GM19324 (cell line): ENCODE measurements around the gene CDIPT.

ENCODE experiments used
- ATAC-seq: cut with Tn5 transposase; IDR thresholded peaks from one replicate; pipeline ENCODE4 v1.9.1; 2021; ENCODE audit warnings: mild to moderate bottlenecking, moderate library complexity; ENCODE audit not compliant: unreplicated experiment, low FRiP score

CDIPT gene

GRCh38 chr16:29860218-29860617 lies 2.8 kb downstream of the CDIPT start:
- no peak for ATAC-seq

- no peak for ATAC-seq
Observed at GRCh38 chr16:29858974-29859373, 4.1 kb downstream of the CDIPT start.

DNA sequence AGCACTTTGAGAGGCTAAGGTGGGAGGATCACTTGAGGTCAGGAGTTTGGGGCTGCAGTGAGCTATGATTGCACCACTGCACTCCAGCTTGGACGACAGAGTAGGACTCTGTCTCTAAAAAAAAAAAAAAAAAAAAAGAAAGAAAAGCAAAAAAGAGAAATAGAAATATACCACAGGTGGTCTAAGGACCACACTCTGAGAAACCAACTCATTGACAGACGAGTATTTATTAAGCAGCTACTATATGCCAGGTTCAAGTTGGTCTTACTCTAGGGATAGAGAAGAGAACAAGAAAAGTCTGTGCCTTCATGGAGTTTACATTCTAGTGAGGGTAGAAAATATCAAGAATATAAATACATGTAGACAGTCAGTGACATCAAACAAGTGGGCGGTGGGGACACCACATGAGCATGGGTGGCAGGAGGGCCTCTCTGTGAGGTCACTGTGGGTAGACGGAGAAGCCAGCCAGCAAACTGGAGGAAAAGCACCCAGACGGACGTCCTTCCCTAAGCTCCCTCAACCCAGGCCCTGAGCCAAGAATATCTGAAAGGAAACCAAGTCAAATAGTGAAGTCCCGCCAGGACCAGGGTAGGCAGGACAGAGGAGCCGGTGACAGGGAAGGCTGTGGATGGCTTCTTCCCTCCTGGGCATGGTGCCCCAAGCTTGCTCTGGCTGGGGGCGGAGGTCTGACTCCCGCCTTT lies 4.7 kb downstream of the CDIPT start:
- no peak for ATAC-seq

- no peak for ATAC-seq
Observed at GRCh38 chr16:29857133-29857760, 5.8 kb downstream of the CDIPT start.

DNA sequence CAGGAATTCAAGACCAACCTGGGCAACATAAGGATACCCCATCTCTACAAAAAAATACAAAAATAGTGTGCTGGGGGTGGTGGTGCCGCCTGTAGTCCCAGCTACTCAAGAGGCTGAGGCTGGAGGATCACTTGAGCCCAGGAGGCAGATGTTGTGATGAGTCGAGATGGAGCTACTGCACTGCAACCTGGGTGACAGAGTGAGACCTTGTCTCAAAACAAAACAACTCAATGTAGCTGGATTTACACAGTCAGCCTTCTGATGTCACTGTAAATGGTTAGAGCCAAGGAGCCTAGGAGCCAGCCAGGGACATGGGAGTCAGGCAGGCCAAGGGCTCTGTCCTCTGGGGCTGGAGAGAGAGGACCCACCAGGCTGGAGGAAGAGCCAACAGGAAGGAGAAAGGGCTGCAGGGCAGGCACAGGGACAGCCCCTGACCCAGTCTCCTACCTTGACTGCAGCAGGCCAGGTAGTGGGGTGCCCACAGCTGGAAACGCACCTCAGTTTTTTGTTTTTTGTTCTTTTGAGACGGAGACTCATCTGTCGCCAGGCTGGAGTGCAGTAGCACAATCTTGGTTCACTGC lies 8.4 kb downstream of the CDIPT start:
- no peak for ATAC-seq

- ATAC-seq, result no peak
Observed at GRCh38 chr16:29852654-29853053, 10.4 kb downstream of the CDIPT start.

DNA sequence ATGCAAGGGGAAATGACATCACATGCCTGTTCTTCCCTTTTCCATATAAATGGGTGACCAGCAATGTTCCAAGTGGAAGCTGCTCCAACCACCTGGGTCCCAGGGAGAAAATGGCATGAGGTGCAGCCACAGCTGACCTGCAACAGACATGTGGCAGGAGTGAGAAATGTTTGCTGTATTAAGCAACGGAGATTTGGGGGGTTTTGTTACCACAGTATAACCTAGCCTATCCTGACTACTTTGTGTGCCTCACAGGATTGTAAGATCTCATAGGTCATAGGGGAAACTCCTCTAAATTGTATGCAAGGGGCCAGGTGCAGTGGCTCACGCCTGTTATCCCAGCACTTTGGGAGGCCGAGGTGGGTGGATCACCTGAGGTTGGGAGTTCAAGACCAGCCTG lies 12.0 kb downstream of the CDIPT start:
- ATAC-seq, result no peak

DNA sequence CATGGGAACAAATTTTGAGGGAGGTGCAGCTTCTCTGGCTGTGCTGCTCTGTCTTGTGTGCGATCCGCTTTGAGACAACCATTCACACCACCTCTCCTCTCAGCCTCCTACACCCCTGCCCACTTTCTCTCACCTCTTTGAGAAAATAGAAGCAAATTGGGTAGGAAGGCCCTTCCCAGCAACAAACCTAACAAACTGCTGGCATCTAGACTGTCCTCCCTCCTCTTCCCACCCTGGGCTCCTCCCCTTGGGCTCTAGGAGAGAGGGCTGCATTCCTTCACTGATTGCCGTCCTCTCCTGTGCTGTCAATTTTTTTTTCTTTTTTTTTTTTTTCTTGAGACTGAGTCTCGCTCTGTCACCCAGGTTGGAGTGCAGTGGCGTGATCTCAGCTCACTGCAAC lies 13.5 kb downstream of the CDIPT start:
- ATAC-seq, result no peak

GRCh38 chr16:29848420-29849297 lies 14.4 kb downstream of the CDIPT start:
- ATAC-seq, result no peak

DNA sequence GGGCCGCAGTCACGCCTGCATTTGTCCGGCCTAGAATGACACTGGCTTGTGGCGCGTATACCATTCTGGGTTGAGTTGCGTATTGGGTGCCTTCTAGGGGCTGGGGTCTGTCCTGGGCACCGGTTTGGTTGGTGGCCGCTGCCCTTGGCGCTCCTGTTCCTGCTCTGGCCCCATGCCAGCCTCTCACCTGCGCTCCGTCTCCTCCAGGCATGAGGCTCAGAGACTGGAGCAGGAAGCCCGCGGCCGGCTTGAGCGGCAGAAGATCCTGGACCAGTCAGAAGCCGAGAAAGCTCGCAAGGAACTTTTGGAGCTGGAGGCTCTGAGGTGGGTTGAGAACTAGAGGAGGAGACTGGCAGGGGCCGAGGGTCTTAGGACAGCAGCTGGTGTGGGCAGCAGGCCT lies 17.4 kb downstream of the CDIPT start:
- no peak for ATAC-seq

DNA sequence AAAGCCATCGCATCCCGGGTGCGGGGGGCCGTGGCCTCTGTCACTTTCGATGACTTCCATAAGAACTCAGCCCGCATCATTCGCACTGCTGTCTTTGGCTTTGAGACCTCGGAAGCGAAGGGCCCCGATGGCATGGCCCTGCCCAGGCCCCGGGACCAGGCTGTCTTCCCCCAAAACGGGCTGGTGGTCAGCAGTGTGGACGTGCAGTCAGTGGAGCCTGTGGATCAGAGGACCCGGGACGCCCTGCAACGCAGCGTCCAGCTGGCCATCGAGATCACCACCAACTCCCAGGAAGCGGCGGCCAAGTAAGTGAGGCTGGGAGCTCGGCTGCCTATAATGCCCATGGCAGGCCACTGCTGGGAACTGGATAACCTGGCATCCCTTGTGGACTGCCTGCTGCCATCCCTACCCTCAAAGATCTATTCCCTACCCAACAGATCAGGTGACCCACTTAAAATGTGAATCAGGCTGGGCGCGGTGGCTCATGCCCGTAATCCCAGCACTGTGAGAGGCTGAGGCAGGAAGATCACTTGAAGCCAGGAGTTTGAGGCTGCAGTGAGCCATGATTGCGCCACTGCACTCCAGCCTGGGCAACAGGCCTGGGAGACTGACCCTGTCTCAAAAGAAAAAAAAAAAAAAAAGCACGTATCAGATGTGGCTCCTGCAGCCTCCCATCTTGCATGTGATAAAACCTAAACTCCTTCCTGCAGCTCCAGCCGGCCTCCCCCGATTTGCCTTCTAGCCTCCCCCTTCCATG lies 18.3 kb downstream of the CDIPT start:
- no peak for ATAC-seq

- no peak for ATAC-seq
Observed at GRCh38 chr16:29843931-29844330, 19.1 kb downstream of the CDIPT start.

DNA sequence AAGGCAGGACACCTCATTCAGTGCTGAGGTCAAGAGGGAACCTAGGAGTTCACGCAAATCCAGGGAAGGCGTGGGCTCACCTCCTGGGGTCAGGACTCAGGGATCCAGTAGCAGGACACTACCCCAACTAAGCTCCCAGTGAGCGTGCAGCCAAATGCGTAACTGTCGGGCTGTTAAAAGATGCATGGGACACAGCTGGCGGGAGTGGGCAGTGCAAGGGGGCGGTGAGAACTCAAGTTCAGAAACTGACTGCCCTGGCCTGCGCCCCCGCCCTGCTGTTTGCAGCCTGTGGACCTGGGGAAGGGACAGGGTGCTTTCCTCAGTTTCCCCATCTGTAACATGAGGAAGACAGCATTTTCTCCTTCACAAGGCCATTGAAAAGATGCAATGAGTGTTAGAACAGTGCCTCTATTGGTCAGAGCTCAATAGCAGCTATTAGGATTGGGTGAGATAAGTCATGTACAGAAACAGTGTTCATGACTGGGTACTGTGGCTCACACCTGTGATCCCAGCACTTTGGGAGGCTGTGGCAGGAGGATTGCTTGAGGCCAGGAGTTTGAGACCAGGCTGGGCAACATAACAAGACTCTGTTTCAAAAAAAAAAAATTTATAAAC lies 20.2 kb downstream of the CDIPT start:
- ATAC-seq, result no peak

GRCh38 chr16:29841631-29842030 lies 21.4 kb downstream of the CDIPT start:
- no peak for ATAC-seq

DNA sequence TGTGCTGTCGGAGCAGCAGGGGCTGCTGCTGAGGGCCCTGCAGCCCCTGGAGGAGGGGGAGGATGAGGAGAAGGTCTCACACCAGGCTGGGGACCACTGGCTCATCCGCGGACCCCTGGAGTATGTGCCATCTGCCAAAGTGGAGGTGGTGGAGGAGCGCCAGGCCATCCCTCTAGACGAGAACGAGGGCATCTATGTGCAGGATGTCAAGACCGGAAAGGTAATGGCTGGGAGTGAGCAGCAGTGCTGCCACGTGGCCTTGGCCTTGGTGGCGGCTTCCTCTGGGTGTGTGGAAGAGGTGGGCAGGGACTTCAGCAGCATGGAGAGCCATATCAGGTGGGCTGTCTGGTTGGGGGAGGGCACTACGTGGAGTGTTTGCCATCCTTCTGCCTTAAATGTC lies 22.8 kb downstream of the CDIPT start:
- no peak for ATAC-seq

DNA sequence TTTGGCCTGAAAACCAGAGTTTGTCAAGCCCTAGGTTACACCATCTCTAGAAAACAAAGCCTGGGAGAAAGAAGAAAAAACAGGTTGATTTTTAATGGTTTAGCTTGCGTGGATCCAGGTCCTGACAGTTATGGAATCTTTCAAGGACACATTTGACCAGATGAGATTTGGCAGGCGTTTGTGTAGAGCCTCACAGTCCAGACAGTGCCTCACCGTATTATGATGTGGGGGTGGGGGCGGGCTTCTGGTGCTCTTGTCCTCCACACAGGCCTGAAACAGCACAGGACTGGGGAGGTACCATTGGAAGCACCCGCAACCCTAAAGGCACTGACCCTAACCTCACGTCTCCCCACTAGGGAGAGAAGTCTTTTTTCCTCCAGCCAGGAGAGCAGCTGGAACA lies 23.2 kb downstream of the CDIPT start:
- ATAC-seq, result no peak

DNA sequence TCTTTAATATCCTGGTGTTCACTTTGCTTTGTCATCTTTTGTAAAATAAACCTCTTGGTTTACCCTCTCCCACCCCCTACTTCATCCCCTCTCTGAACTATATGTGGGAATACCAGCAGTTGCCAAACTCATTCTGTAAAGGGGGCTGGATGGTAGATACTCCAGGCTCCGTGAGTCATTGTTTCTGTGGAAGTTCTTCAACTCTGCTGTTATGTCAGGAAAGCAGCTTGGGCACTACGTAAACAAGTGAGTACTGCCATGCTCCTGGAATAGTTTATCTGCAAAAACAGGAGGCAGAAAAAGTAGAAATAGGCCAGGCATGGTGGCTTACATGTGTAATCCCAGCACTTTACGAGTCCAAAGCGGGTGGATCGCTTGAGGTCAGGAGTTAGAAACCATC lies 25.2 kb downstream of the CDIPT start:
- ATAC-seq, result no peak

- no peak for ATAC-seq
Observed at GRCh38 chr16:29836623-29837022, 26.4 kb downstream of the CDIPT start.

GRCh38 chr16:29835926-29836325 lies 27.1 kb downstream of the CDIPT start:
- no peak for ATAC-seq

DNA sequence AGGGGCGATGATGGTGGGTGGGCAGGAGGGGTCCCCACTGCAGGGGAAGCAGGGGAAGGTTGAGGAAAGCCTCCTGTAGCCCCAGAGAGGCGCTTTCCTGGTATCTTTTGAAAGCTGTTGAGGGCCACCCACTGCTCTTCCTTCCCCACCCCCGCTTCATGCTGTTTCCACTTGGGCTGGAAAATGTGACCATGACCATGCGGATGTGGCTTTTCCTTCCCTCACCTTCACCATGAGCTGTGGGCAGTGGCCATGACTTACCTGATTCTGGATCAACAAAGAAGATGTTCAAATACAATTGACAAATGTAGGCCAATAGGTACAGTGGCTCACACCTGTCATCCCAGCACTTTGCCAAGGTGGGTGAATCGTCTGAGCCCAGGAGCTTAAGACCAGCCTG lies 28.9 kb downstream of the CDIPT start:
- no peak for ATAC-seq
